Endodermal cell (in vitro differentiated cells): ENCODE data around the gene METTL22. TPM values are rescaled to one million over a fixed set of nuclear protein-coding genes. Genes with fewer than 3 reads are reported as not detected.

Experiments
- DNase-seq: peaks from one replicate; pipeline ENCODE4 v3.0.0-alpha.2; 2017
- H3K27ac ChIP-seq: 2 replicates; pipeline ENCODE4 v1.5.1; 2013; ENCODE audit warnings: mild to moderate bottlenecking, low read depth, low read length, moderate library complexity
- H3K27me3 ChIP-seq: 2 replicates; pipeline ENCODE4 v1.6.1; 2013; ENCODE audit warnings: mild to moderate bottlenecking, low read length, moderate library complexity; ENCODE audit not compliant: insufficient read depth, control insufficient read depth, poor library complexity, severe bottlenecking
- H3K36me3 ChIP-seq: 2 replicates; pipeline ENCODE4 v1.7.0; 2013; ENCODE audit warnings: mild to moderate bottlenecking, low read length, moderate library complexity; ENCODE audit not compliant: control insufficient read depth, insufficient read depth
- H3K4me1 ChIP-seq: one replicate; pipeline ENCODE4 v1.7.0; 2013; ENCODE audit warnings: low read length; ENCODE audit not compliant: control insufficient read depth, insufficient read depth
- H3K4me3 ChIP-seq: 2 replicates; pipeline ENCODE4 v1.5.1; 2013; ENCODE audit warnings: mild to moderate bottlenecking, low read length, moderate library complexity
- H3K9ac ChIP-seq: 2 replicates; pipeline ENCODE4 v1.6.1; 2013; ENCODE audit warnings: mild to moderate bottlenecking, low read length, moderate library complexity; ENCODE audit not compliant: poor library complexity, severe bottlenecking; ENCODE audit errors: extremely low read depth
- H3K9me3 ChIP-seq: 2 replicates; pipeline ENCODE4 v1.6.1; 2013; ENCODE audit warnings: mild to moderate bottlenecking, low read length, moderate library complexity; ENCODE audit not compliant: control insufficient read depth
- H3K27ac Mint-ChIP-seq: 2 replicates; pipeline ENCODE4 v1.8.0; 2020; ENCODE audit warnings: mixed read lengths
- H3K27me3 Mint-ChIP-seq: 2 replicates; pipeline ENCODE4 v1.8.0; 2021; ENCODE audit warnings: mild to moderate bottlenecking, mixed read lengths; ENCODE audit not compliant: insufficient read depth
- H3K36me3 Mint-ChIP-seq: 2 replicates; pipeline ENCODE4 v1.8.0; 2020; ENCODE audit warnings: low read depth, mixed read lengths
- H3K4me1 Mint-ChIP-seq: 2 replicates; pipeline ENCODE4 v1.8.0; 2020; ENCODE audit warnings: mixed read lengths
- H3K4me3 Mint-ChIP-seq: 2 replicates; pipeline ENCODE4 v1.8.0; 2020; ENCODE audit warnings: mild to moderate bottlenecking, moderate library complexity, mixed read lengths
- H3K9me3 Mint-ChIP-seq: 2 replicates; pipeline ENCODE4 v1.8.0; 2020; ENCODE audit warnings: mild to moderate bottlenecking, mixed read lengths
- CTCF ChIP-seq: fragments of 200-600 bp; sonication (generic); conservative IDR thresholded peaks from 2 replicates; pipeline ENCODE4 v1.5.0; 2021; ENCODE audit warnings: antibody characterized with exemption, mild to moderate bottlenecking
- WGBS, 2 experiments: methylation state at CpG; one replicate each; pipeline versions ENCODE4 v1.1.5 to v1.1.7; 2013; ENCODE audit warnings: missing lambda C conversion rate in 2 of 2, mixed read lengths in 1 of 2; ENCODE audit not compliant: insufficient coverage in 1 of 2, insufficient read length in 1 of 2; 5-methylcytosine and 5-hydroxymethylcytosine counted together
- total RNA-seq, 2 donors: library from RNA; stranded (reverse); fragmentation: NEBNext Ultra II Directional in 1 of 2; extraction: Animal tissue kit (Norgen Biotek cat#: 25700) in 1 of 2; gene quantifications; 2 replicates in 1 of 2; 3 replicates in 1 of 2; pipeline ENCODE4 v1.2.1, GENCODE V29; 2021

Gene METTL22
- total RNA-seq, 2 donors from 2014 or later = 55.1 to 70.5 TPM

DNA sequence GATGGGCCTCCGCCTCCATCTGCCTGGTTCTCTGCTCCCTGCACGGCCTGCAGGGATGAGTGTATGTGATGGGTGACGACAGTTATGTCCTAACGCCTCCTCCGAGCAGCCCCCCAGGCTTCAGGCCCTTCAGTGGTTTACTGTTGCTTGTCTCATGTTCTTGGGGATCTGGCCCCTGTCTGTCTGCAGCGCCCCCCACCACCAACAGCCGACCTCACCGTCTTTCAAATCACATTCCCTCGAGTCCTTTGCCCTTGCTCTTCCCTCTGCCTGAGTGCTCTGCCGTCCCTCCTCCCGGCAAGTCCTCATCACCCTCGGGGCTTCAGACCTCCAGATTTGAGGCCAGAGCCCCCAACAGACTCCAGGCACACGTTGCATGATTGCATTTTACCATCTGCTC lies 18.2 kb downstream of the METTL22 start:
- no peak for TF ChIP-seq CTCF
- Histone ChIP-seq H3K27ac (no peak overlapping the region), H3K27me3 (no peaks in the 10 kb centered on the region), H3K36me3 (peaks cover 83% of the 10 kb centered on the region), H3K9ac (no peak overlapping the region), H3K9me3 (no peaks in the 10 kb centered on the region), H3K4me3 (no peak overlapping the region), H3K4me1 (no peaks in the 10 kb centered on the region)
- no peak overlapping the region for H3K4me3 Mint-ChIP-seq
- H3K4me1 Mint-ChIP-seq = no peaks in the 10 kb centered on the region
- DNase-seq = no peak
- no peaks in the 10 kb centered on the region for H3K9me3 Mint-ChIP-seq
- no peak overlapping the region for H3K27ac Mint-ChIP-seq
- H3K36me3 Mint-ChIP-seq = peaks cover 84% of the 10 kb centered on the region
- WGBS, 2 experiments = 82 to 96% methylated on average over 8 to 13 of the region's 13 CpGs
- no peaks in the 10 kb centered on the region for H3K27me3 Mint-ChIP-seq

DNA sequence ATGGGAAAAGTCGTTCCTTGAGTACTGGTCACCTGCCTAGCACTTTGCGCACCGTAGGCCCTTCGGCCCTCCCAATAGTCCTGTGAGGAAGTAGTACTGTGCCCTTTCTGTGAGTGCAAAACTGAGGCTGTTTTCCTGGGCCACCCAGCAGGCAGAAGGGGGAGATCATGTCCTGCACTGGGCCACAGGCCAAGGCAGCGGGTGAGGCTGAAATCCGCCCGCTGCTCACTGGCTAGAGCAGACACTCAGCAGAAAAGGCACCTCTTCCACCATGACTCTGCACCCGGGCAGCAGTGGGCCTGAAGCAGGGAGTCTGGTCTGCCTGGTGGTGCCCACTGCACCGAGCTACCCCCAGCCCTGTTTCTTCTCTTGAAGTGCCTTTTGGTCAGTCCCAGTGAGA lies 20.2 kb downstream of the METTL22 start:
- H3K27ac ChIP-seq = no peak overlapping the region
- H3K27ac Mint-ChIP-seq = no peak overlapping the region
- no peaks in the 10 kb centered on the region for H3K4me1 Mint-ChIP-seq
- DNase-seq = no peak
- no peaks in the 10 kb centered on the region for H3K9me3 Mint-ChIP-seq
- peaks cover 78% of the 10 kb centered on the region for H3K36me3 ChIP-seq
- H3K36me3 Mint-ChIP-seq = peaks cover 88% of the 10 kb centered on the region
- 82% methylated on average over 9 of the region's 9 CpGs; no CpG with 5 or more reads in 1 of the 2 experiments for WGBS, 2 experiments
- H3K4me1 ChIP-seq = no peaks in the 10 kb centered on the region
- H3K9me3 ChIP-seq = no peaks in the 10 kb centered on the region
- H3K27me3 ChIP-seq = no peaks in the 10 kb centered on the region
- no peaks in the 10 kb centered on the region for H3K27me3 Mint-ChIP-seq
- no peak for TF ChIP-seq CTCF
- no peak overlapping the region for H3K4me3 ChIP-seq
- H3K4me3 Mint-ChIP-seq = no peak overlapping the region
- no peak overlapping the region for H3K9ac ChIP-seq

DNA sequence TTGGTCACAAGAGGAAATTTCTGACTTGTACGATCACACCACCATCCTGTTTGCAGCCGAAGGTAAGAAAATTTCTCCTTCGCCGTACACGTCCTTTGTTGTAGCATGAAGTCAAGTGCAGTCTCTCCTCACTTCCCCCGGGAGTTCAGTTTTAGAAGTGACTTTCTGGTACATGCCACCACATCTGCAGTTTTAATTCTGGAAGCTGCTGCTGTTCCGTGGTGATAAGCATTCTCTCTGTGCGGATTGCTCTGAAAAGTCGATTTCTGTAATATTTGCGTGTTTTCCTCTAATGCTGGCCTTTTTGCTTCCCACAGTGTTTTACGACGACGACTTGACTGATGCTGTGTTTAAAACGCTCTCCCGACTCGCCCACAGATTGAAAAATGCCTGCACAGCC lies 20.6 kb downstream of the METTL22 start:
- H3K4me1 Mint-ChIP-seq = no peaks in the 10 kb centered on the region
- Histone ChIP-seq H3K9me3 (no peaks in the 10 kb centered on the region), H3K4me3 (no peak overlapping the region), H3K9ac (no peak overlapping the region), H3K36me3 (peaks cover 78% of the 10 kb centered on the region), H3K4me1 (no peaks in the 10 kb centered on the region), H3K27ac (no peak overlapping the region), H3K27me3 (no peaks in the 10 kb centered on the region)
- no peak overlapping the region for H3K27ac Mint-ChIP-seq
- peaks cover 89% of the 10 kb centered on the region for H3K36me3 Mint-ChIP-seq
- H3K4me3 Mint-ChIP-seq = no peak overlapping the region
- H3K9me3 Mint-ChIP-seq = no peaks in the 10 kb centered on the region
- no peak for DNase-seq
- no peak for TF ChIP-seq CTCF
- no peaks in the 10 kb centered on the region for H3K27me3 Mint-ChIP-seq
- WGBS, 2 experiments = 89 to 91% methylated on average over 16 of the region's 16 CpGs
